ENCODE results near the gene PALM. TPM values are rescaled to one million over a fixed set of nuclear protein-coding genes. Genes with fewer than 3 reads are reported as not detected.

The PALM gene
- total RNA-seq, 2 donors from 2014 or later = 32.9 to 40.8 TPM

GRCh38 chr19:676339-677105 lies 32.2 kb upstream of the PALM start, which contains the start of gene FSTL3:
TSS of gene FSTL3 (plus strand) at chr19:676392. CDS start at chr19:676424, 32 bp downstream.
- Histone ChIP-seq H3K9ac (ENCODE audit: extremely low read depth, low read length, poor library complexity, severe bottlenecking) (no peak within 1 kb of the TSS), H3K4me1 (ENCODE audit: control insufficient read depth, insufficient read depth, low read length) (no peaks in the 10 kb centered on the region), H3K27ac (ENCODE audit: low read depth, low read length) (no peak within 1 kb of the TSS), H3K9me3 (ENCODE audit: control insufficient read depth, low read length) (no peaks in the 10 kb centered on the region), H3K36me3 (ENCODE audit: control insufficient read depth, insufficient read depth, low read length) (no peaks in the 10 kb centered on the region), H3K4me3 (ENCODE audit: low read length) (no peak within 1 kb of the TSS), H3K27me3 (ENCODE audit: control insufficient read depth, insufficient read depth, low read length, poor library complexity, severe bottlenecking) (peaks cover 16% of the 10 kb centered on the region)
- peaks cover 4% of the 10 kb centered on the region for H3K4me1 Mint-ChIP-seq
- no peaks in the 10 kb centered on the region for H3K9me3 Mint-ChIP-seq
- 21 to 49% methylated on average over 20 to 63 of the region's 63 CpGs for WGBS, 2 experiments (ENCODE audit: insufficient coverage in 1 of 2, insufficient read length in 1 of 2)
- no peaks in the 10 kb centered on the region for H3K36me3 Mint-ChIP-seq (ENCODE audit: low read depth)
- peak; percentile 52 for DNase-seq
- H3K27me3 Mint-ChIP-seq (ENCODE audit: insufficient read depth) = peaks cover 29% of the 10 kb centered on the region
- no peak within 1 kb of the TSS for H3K27ac Mint-ChIP-seq
- peak within 1 kb of the TSS; percentile 35 for H3K4me3 Mint-ChIP-seq
- no peak for TF ChIP-seq CTCF (conservative IDR thresholded peaks at IDR 0.05)

GRCh38 chr19:677201-677600 lies 31.5 kb upstream of the PALM start:
- Mint-ChIP-seq H3K27me3 (ENCODE audit: insufficient read depth) (peaks cover 29% of the 10 kb centered on the region), H3K36me3 (ENCODE audit: low read depth) (no peaks in the 10 kb centered on the region), H3K9me3 (no peaks in the 10 kb centered on the region), H3K4me1 (peaks cover 4% of the 10 kb centered on the region), H3K27ac (no peak overlapping the region), H3K4me3 (no peak overlapping the region)
- Histone ChIP-seq H3K4me1 (ENCODE audit: control insufficient read depth, insufficient read depth, low read length) (no peaks in the 10 kb centered on the region), H3K9me3 (ENCODE audit: control insufficient read depth, low read length) (no peaks in the 10 kb centered on the region), H3K27me3 (ENCODE audit: control insufficient read depth, insufficient read depth, low read length, poor library complexity, severe bottlenecking) (peaks cover 16% of the 10 kb centered on the region), H3K36me3 (ENCODE audit: control insufficient read depth, insufficient read depth, low read length) (no peaks in the 10 kb centered on the region), H3K9ac (ENCODE audit: extremely low read depth, low read length, poor library complexity, severe bottlenecking) (no peak overlapping the region), H3K27ac (ENCODE audit: low read depth, low read length) (no peak overlapping the region), H3K4me3 (ENCODE audit: low read length) (no peak overlapping the region)
- peak; percentile 52 for DNase-seq
- TF ChIP-seq CTCF (conservative IDR thresholded peaks at IDR 0.05) = no peak
- WGBS, 2 experiments (ENCODE audit: insufficient coverage in 1 of 2, insufficient read length in 1 of 2) = 19 to 47% methylated on average over 4 to 14 of the region's 15 CpGs

- Histone ChIP-seq H3K4me3 (ENCODE audit: low read length) (no peak overlapping the region), H3K27ac (ENCODE audit: low read depth, low read length) (no peak overlapping the region), H3K27me3 (ENCODE audit: control insufficient read depth, insufficient read depth, low read length, poor library complexity, severe bottlenecking) (peaks cover 16% of the 10 kb centered on the region), H3K36me3 (ENCODE audit: control insufficient read depth, insufficient read depth, low read length) (no peaks in the 10 kb centered on the region), H3K9ac (ENCODE audit: extremely low read depth, low read length, poor library complexity, severe bottlenecking) (no peak overlapping the region), H3K4me1 (ENCODE audit: control insufficient read depth, insufficient read depth, low read length) (no peaks in the 10 kb centered on the region), H3K9me3 (ENCODE audit: control insufficient read depth, low read length) (no peaks in the 10 kb centered on the region)
- H3K4me1 Mint-ChIP-seq = peaks cover 4% of the 10 kb centered on the region
- no peak overlapping the region for H3K27ac Mint-ChIP-seq
- no peaks in the 10 kb centered on the region for H3K36me3 Mint-ChIP-seq (ENCODE audit: low read depth)
- H3K9me3 Mint-ChIP-seq = no peaks in the 10 kb centered on the region
- WGBS, 2 experiments (ENCODE audit: insufficient coverage in 1 of 2, insufficient read length in 1 of 2) = 85 to 89% methylated on average over 9 to 22 of the region's 22 CpGs
- TF ChIP-seq CTCF (conservative IDR thresholded peaks at IDR 0.05) = no peak
- peaks cover 29% of the 10 kb centered on the region for H3K27me3 Mint-ChIP-seq (ENCODE audit: insufficient read depth)
- peak; percentile 43 for DNase-seq
- H3K4me3 Mint-ChIP-seq = peak overlapping the region; percentile 71
These were observed 30.9 kb upstream of the PALM start for GRCh38 chr19:677601-678436.

Measured in endodermal cell (in vitro differentiated cells).